Colonic mucosa (tissue), 4 donors: ENCODE measurements around the gene TFDP2. TPM values are rescaled to one million over a fixed set of nuclear protein-coding genes. Genes with fewer than 3 reads are reported as not detected.

Experiments used
- DNase-seq: peaks from one replicate; pipeline ENCODE4 v3.0.0-alpha.2; 2020
- H3K27ac ChIP-seq: fragments of 200-600 bp; one replicate; pipeline ENCODE4 v1.8.0; 2021
- H3K27me3 ChIP-seq: fragments of 200-600 bp; one replicate; pipeline ENCODE4 v1.8.0; 2021
- H3K36me3 ChIP-seq: fragments of 200-600 bp; one replicate; pipeline ENCODE4 v1.8.0; 2021
- H3K4me1 ChIP-seq: fragments of 200-600 bp; one replicate; pipeline ENCODE4 v1.8.0; 2021; ENCODE audit warnings: mild to moderate bottlenecking
- H3K4me3 ChIP-seq: fragments of 200-600 bp; one replicate; pipeline ENCODE4 v1.8.0; 2021
- H3K9ac ChIP-seq, 2 donors: one replicate each; pipeline ENCODE4 v1.7.0; 2013; ENCODE audit warnings: control low read depth in 2 of 2, low read depth in 2 of 2, low read length in 2 of 2
- H3K9me3 ChIP-seq: fragments of 200-600 bp; one replicate; pipeline ENCODE4 v1.8.0; 2021
- intact Hi-C: fragments of 100-400 bp; cut with DNase I; formaldehyde crosslinking; loops from one replicate; pipeline ENCODE4 v1.14.1; 2022
- total RNA-seq, 2 donors: library from RNA; stranded (reverse); fragmentation: NEBNext Ultra II Directional in 1 of 2; extraction: Animal tissue kit (Norgen Biotek cat#: 25700) in 1 of 2; gene quantifications; one replicate each; pipeline ENCODE4 v1.2.1, GENCODE V29; 2021
- TF ChIP-seq, protein P1 (sequence below): fragments of 200-600 bp; IDR thresholded peaks from one replicate; pipeline ENCODE4 v1.8.0; 2022; ENCODE audit warnings: antibody characterized with exemption, mild to moderate bottlenecking
- donor health status: healthy.
- donor health status: DM: no; HTN: no; CAD: no.
- donor health status: DM: no; HTN: no; CAD: no.

Gene TFDP2
- total RNA-seq, 2 donors from 2014 or later: 33.6 to 42.7 TPM

DNA sequence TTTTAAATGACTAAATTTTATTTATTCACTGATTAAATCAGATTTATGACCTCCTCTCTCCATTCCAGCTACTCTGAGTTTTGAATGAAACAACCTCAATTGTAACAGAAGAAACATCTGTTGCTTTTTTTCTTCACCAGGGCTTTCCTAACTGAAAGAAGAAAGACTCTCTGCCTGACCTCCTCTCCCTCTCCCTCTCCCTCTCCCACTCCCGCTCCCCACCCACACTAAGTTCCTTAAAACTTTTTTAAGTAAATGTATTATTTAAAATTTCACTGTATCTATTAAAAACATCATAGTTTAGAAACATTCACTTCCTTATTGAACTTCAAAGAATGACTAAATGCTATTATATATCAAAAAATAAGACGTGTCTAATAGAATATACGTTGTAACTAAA, 122.0 kb downstream of the TFDP2 start:
- intact Hi-C loops: no loop called here
- peak overlapping the region in 1 of 2 donors; percentile 46 for H3K9ac ChIP-seq

DNA sequence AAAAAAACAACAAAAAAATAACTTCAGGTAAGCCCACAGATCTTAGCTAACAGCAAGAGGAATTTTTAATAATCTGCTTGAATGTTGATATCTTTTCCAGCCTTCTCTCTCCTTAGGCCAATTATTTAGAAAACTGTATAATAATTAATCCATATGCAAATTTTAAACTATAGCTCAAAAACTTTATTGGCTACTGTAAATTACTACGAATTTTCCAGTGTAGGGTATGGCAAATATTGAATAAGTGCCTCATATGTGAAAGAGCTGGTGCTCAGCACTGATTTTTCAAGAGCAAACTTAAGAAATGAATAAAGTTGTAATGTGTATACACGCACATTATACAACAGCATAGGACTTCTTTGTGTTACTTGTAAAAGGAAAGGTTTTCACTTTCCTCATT, 123.0 kb downstream of the TFDP2 start:
- Histone ChIP-seq H3K9ac (no peak overlapping the region), H3K27me3 (no peaks in the 10 kb centered on the region), H3K4me1 (no peaks in the 10 kb centered on the region), H3K9me3 (no peaks in the 10 kb centered on the region), H3K27ac (no peak overlapping the region), H3K4me3 (no peak overlapping the region), H3K36me3 (no peaks in the 10 kb centered on the region)
- TF ChIP-seq, protein P1, sequence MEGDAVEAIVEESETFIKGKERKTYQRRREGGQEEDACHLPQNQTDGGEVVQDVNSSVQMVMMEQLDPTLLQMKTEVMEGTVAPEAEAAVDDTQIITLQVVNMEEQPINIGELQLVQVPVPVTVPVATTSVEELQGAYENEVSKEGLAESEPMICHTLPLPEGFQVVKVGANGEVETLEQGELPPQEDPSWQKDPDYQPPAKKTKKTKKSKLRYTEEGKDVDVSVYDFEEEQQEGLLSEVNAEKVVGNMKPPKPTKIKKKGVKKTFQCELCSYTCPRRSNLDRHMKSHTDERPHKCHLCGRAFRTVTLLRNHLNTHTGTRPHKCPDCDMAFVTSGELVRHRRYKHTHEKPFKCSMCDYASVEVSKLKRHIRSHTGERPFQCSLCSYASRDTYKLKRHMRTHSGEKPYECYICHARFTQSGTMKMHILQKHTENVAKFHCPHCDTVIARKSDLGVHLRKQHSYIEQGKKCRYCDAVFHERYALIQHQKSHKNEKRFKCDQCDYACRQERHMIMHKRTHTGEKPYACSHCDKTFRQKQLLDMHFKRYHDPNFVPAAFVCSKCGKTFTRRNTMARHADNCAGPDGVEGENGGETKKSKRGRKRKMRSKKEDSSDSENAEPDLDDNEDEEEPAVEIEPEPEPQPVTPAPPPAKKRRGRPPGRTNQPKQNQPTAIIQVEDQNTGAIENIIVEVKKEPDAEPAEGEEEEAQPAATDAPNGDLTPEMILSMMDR: no peak
- intact Hi-C loops: no loop called here
- no peak for DNase-seq

More for the DNA sequence above, 122.0 kb downstream of the TFDP2 start:
- no peaks in the 10 kb centered on the region for H3K4me1 ChIP-seq
- H3K4me3 ChIP-seq: peak overlapping the region; percentile 30
- no peaks in the 10 kb centered on the region for H3K27me3 ChIP-seq
- H3K36me3 ChIP-seq: no peaks in the 10 kb centered on the region
- TF ChIP-seq, protein P1: no peak
- H3K27ac ChIP-seq: no peak overlapping the region
- no peaks in the 10 kb centered on the region for H3K9me3 ChIP-seq
- DNase-seq: no peak

DNA sequence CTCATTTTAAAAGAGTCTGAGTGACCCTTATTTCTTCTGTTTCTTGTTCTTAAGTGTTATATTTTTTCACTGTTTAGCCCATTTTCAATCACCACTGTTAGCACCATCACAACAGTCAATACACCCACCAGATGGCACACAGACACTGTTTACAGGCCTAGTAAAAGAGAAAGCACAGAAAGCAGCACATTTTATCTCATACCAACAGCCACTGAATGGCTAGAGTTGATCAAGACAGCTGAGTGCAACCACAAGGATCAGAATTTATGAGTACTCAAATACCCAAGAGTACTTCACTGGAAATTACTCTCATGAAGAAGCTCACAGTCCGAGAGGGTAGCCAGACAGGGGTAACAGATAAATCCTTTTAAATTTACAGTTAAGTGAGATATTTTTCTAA, 127.0 kb downstream of the TFDP2 start:
- Histone ChIP-seq H3K4me3 (no peak overlapping the region), H3K27ac (no peak overlapping the region), H3K9ac (no peak overlapping the region), H3K36me3 (no peaks in the 10 kb centered on the region), H3K27me3 (no peaks in the 10 kb centered on the region), H3K4me1 (no peaks in the 10 kb centered on the region), H3K9me3 (no peaks in the 10 kb centered on the region)
- intact Hi-C loops: no loop called here
- no peak for DNase-seq
- TF ChIP-seq, protein P1: no peak

DNA sequence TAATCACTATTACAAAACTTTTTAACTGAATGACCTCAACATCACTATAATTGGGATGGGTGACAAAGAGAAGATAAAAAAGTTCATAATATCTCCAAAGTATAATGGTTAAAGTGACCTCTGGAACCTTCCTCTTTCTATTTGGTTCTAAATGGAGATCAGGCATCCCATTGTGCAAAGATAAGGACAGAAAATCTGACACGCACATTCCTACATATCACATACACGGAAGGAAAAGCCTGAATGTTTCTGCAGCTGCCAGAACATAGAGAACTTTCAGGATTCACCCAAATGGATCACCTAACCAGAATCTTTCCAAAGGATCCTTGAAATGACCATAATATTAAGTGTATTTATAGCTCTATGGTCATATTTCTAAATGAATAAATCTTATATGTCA, 128.2 kb downstream of the TFDP2 start:
- TF ChIP-seq, protein P1: no peak
- intact Hi-C loops: no loop called here
- no peaks in the 10 kb centered on the region for H3K9me3 ChIP-seq
- H3K4me1 ChIP-seq: no peaks in the 10 kb centered on the region
- no peak for DNase-seq
- H3K27ac ChIP-seq: no peak overlapping the region
- H3K27me3 ChIP-seq: no peaks in the 10 kb centered on the region
- H3K9ac ChIP-seq: no peak overlapping the region
- no peak overlapping the region for H3K4me3 ChIP-seq
- H3K36me3 ChIP-seq: no peaks in the 10 kb centered on the region

DNA sequence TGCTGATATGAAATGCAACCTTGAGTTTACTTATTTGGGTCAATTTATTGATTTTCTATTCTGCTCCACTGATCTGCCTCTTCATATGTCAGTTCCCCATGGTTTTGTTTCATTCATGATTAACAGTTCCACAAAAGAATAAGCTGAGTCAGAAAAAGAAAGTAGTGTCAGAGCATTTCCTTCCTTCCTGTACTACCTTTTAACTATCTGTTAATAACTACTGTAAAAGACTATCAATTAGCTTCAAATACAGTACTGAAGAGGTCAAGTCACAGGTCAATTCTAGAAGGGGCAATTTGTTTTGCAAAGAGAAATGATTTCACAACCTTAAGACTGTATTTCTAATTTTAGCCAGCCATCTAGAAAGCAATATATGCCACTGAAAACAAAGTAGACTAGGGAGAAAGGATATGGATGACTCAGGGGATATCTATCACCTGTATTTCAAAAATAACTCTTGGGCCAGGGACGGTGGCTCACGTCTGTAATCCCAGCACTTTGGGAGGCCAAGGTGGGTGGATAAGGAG, 129.5 kb downstream of the TFDP2 start:
- no peaks in the 10 kb centered on the region for H3K4me1 ChIP-seq
- TF ChIP-seq, protein P1: no peak
- no peak overlapping the region for H3K27ac ChIP-seq
- no peaks in the 10 kb centered on the region for H3K36me3 ChIP-seq
- H3K9me3 ChIP-seq: no peaks in the 10 kb centered on the region
- no peak for DNase-seq
- intact Hi-C loops: no loop called here
- H3K27me3 ChIP-seq: no peaks in the 10 kb centered on the region
- H3K4me3 ChIP-seq: no peak overlapping the region
- no peak overlapping the region for H3K9ac ChIP-seq
